AG09309 (cell line): Measurements from ENCODE around the gene DHX57.

ENCODE experiments used
- DNase-seq: peaks from one replicate; pipeline ENCODE4 v3.0.0-alpha.2; 2010; ENCODE audit warnings: low read depth
- H3K4me3 ChIP-seq: 2 replicates; pipeline ENCODE4 v1.5.1; 2011; ENCODE audit warnings: mild to moderate bottlenecking, low read depth, low read length, moderate library complexity; ENCODE audit not compliant: control insufficient read depth
- TF ChIP-seq, protein P1 (sequence below): IDR thresholded peaks from 2 replicates; pipeline ENCODE4 v1.5.1; 2011; ENCODE audit warnings: mild to moderate bottlenecking, low read depth, low read length, inconsistent platforms; ENCODE audit not compliant: insufficient read depth, control insufficient read depth; ENCODE audit errors: missing control alignments

DHX57 gene

DNA sequence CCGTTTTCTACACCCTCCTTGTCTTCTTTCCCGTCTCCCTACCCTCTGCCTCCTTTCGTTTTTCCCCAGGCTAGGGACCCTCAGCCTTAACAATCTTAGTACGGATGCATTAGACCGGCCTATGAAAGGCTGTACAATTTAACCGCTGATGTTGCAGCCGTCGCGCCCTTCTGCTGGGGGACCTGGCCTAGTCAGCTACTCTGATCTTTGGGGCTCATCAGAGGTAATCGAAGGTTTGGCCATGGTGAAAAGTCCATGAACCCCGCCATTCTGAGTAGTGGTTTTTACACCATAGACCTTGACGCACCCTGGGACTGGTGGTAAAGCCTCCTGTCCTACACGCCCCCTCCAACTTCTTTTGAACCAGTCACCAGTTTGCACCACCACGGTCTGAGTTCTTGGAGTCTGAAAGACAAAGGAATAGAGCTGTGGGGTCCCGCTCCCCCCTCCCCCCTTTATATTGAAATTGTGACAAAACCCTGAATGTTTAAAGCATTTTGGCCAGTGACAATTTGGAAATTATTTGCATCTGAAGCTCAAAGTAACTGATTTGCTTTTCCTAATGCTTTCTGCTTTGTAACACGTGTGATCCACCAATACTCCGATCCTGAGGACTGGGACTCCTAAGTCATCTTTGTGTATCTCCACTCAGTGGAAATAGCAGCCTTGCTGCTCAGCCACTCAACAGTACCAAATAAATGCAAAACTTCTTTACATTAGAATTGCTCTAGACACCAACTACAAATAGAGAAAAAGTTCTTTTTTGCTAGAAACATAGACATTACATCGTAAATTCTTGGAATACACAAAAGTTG, 123.9 kb downstream of the DHX57 start:
- peak overlapping the region; percentile 53 for H3K4me3 ChIP-seq
- DNase-seq: no peak
- TF ChIP-seq, protein P1, sequence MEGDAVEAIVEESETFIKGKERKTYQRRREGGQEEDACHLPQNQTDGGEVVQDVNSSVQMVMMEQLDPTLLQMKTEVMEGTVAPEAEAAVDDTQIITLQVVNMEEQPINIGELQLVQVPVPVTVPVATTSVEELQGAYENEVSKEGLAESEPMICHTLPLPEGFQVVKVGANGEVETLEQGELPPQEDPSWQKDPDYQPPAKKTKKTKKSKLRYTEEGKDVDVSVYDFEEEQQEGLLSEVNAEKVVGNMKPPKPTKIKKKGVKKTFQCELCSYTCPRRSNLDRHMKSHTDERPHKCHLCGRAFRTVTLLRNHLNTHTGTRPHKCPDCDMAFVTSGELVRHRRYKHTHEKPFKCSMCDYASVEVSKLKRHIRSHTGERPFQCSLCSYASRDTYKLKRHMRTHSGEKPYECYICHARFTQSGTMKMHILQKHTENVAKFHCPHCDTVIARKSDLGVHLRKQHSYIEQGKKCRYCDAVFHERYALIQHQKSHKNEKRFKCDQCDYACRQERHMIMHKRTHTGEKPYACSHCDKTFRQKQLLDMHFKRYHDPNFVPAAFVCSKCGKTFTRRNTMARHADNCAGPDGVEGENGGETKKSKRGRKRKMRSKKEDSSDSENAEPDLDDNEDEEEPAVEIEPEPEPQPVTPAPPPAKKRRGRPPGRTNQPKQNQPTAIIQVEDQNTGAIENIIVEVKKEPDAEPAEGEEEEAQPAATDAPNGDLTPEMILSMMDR: no peak

DNA sequence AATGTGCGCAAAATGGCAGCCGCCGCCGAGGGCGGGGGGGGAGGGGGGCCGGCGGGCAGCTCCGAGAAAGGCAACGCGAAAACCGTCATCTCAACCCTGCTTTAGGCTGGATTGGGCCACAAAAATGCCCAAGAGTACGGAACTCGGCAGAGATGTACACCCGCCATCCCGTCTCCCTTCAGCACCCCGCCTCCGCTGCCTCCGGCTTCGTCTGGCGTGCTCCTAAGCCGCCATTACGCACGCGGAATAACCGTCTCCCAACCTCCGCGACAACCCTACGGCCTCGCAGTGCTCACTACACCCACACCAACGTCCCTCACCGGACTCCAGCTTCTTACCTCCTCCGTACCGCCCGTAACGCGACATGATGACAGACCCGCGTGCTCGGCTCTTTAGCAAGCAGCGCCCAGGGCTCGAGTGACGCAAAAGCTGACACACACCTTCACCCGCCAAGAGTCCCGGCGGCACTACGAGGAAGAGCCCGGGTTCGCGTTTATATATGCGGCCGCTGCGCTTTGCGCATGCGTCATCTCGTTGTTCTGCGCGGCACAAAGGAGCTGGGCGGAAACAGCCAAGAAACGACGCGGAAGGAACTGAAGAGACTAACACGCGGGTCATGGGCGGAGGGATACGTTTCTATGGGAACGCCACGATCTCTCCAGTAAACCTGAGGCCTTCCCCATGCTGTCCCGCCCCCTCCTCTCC, 124.7 kb downstream of the DHX57 start, which contains the start of gene SRSF7:
Gene SRSF7 (minus strand): TSS at position 471 of the 705 bp plus-strand sequence. CDS start 105 bp downstream, at position 366.
- TF ChIP-seq, protein P1: no peak
- H3K4me3 ChIP-seq: peak within 1 kb of the TSS; percentile 88
- peak; percentile 99 for DNase-seq

DNA sequence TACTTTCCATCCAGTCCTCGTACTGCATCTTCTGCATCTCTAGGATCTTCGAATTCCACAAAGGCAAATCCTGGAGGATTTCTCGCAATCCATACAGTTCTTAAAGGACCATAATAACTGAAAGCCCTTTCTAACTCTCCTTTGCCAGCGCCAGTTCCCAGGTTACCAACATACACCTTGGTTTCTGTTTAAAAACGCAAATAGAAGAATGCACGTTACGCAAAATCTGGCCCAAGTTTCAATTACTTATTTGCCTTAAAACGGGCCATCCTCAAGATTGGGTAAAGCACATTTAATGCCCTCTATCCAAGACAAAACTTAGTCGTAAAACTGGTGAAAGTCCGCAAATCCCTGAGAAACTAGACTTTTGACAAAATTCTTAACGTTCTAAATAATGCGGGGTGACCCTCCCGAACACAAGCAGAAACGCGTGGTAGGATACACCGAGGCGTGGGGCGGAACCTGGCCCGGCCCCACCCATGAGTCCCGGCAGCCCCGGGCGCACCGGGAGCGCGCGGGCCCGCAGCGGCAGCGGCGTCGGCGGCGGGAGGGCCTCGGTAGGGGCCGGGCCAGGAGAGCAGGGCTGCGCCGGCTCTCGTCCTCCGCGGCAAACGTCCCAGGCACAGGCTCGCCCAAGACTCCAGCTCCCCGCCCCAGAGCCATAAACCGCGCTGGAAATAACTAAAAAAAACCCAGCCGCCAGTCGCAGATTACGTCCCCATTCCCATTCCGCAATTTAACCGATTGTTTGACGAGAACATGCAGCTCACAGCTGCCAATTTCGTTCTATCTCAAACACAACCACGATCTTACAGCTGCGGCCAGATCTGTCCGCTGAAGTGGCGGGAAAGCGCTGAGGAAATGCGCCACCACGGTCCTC, 125.5 kb downstream of the DHX57 start:
- H3K4me3 ChIP-seq: peak overlapping the region; percentile 88
- TF ChIP-seq, protein P1: no peak
- no peak for DNase-seq

DNA sequence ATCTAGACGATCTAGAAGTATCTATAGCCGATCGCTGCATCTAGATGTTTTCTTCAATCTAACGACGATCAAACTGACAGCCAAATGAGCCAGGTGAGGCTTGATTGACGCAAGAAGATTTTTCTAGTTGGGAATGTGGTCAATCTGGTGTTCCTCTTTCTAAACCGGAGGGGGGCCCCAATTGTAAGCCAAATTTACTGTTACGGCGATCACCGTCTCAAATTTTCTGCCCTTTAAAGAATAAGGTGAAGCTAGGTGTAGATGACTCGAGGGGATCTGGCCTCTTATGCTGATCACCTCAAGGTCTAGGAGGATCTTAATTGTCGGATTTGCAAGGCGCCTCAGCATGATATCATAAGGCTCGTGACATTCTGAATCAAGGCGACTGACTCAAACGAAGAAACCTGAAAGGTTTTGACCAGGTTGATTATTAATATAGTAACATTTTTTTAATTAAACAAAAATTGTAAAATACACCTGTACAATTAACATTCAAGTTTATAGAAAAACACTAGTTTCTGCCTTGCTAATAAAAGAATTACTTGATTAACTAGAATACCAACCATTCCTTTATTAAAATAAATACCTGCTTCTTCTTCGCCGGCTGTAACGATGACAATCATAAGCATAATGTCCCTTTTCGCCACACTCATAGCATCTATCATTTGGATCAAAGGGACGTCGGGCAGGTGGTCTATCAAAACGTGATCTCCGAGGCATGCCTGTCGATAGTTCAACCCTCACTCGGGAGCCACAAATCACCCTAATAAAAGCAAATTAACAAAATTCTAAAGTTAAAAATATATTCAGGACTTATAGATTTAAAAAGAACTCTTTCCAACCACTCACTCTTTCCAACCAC, 126.6 kb downstream of the DHX57 start:
- TF ChIP-seq, protein P1: no peak
- DNase-seq: no peak
- H3K4me3 ChIP-seq: peak overlapping the region; percentile 88

DNA sequence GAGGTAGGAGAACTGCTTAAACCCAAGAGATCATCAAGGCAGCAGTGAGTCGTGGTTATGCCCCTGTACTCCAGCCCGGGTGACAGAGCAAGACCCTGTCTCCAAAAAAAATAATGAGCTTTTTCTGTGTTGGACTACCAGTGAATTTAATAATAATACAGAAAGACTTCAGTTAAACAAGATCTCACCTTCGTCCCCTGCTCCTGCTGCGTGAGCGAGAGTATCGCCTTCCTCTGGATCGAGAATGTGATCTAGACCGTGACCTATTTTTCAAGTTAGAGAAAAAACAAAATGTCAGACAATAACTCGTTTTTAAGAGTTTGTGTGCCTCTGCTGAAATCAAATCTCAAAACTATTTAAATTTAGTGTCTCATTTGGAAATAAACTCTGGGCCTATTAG, 127.3 kb downstream of the DHX57 start:
- no peak overlapping the region for H3K4me3 ChIP-seq
- DNase-seq: no peak
- TF ChIP-seq, protein P1: no peak
